IPS-18c (cell line): ENCODE results near the gene ZNF329.

Experiments used
- H3K4me3 ChIP-seq: 2 replicates; pipeline ENCODE4 v1.7.0; 2013; ENCODE audit warnings: low read depth, mild to moderate bottlenecking, low read length, moderate library complexity; ENCODE audit not compliant: insufficient read depth
- H3K9me3 ChIP-seq: one replicate; pipeline ENCODE4 v1.6.1; 2013; ENCODE audit warnings: mild to moderate bottlenecking, low read length, moderate library complexity; ENCODE audit not compliant: control insufficient read depth, insufficient read depth

ZNF329 gene

DNA sequence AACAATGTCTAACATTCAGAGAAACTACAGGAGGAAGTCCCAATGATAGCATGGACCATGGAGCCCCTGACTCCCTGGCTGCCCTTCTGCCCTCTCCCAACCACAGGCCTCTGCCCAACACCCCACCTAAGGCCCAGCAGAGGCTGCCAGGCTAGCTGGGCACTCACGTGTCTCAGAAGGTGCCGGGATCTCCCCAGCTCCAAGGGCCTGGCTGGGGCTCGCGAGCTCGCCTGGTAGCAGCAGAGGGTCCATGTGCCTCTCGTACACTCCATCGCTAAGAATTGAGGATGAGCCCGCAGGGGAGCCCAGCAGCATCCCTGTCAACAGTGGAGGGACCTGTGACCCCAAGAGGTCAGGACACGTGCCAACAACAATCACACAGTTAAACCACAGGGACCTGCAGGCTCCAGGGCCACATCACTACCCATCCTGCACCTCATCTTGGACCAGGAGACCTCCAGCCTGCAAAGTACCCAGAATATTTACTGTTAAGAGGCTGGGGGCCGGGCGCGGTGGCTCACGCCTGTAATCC, 62.0 kb downstream of the ZNF329 start:
- peaks cover 2% of the 10 kb centered on the region for H3K9me3 ChIP-seq
- no peak overlapping the region for H3K4me3 ChIP-seq

DNA sequence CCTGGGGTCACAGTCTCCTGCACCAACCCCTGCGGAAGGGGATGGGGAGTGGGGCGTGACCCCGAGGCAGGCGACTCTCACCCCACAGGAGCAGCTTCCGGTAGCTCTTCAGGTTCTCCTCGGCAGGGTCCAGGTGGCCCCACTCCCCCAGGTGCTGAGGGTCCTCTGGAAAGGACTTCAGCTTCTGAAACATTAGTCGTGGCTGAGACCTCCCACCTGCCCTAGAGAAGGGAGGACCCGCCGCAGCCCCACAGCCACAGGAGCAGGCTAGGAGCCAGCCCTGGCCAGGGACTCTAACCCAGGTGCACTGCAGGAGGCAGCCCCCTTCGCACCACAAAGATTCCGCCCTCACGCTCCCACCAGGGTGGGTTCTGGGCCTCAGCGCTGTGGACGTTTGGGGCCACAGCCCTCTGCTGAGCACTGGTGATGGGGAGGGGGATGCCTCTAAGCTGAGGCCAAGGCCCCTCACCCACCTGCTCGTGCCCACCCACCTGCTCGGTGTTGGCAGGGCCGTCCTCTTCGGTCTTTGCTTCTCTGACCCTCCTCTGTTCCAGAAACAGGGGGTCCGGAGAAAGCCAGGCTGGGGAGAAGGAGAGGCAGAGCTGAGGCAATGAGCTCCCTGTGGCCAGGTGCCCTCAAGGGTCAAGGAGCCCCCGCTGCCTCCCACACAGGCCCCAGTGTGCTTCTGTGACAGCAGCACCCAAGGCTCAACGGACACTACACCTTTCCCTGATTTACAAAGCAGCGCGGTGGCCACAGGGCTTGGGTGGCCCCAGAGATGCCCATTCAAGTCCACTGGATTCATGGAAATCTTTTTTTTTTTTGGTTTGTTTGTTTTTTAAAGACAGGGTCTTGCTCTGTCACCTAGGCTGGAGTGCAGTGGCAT, 63.5 kb downstream of the ZNF329 start:
- no peak overlapping the region for H3K4me3 ChIP-seq
- peaks cover 2% of the 10 kb centered on the region for H3K9me3 ChIP-seq

DNA sequence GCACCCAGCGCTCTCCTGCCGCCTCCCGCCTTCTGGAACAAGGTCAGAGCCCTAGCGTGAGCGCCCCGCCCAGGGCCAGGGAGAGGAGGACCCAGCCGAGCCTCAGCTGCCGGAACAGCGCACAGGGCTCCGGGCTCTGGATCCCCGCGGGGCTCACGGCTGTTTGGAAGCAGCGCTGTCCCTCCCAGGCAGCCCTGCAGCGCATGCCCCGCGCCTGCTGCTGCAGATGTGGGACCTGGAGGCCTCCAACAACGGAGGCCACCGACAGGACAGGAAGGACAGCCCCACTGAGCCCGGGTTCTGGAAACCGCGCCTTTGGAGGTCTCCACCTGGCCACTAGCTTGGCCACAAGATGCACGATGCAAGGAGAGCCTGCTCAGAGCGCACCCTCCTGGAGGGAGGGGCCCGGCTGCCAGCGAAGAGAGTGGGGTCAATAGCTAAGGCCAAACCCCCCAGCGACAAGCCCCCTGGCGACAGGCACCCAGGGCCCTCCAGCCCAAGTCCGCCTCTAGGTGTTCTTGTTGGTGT, 65.2 kb downstream of the ZNF329 start:
- Histone ChIP-seq H3K4me3 (no peak overlapping the region), H3K9me3 (peaks cover 2% of the 10 kb centered on the region)

DNA sequence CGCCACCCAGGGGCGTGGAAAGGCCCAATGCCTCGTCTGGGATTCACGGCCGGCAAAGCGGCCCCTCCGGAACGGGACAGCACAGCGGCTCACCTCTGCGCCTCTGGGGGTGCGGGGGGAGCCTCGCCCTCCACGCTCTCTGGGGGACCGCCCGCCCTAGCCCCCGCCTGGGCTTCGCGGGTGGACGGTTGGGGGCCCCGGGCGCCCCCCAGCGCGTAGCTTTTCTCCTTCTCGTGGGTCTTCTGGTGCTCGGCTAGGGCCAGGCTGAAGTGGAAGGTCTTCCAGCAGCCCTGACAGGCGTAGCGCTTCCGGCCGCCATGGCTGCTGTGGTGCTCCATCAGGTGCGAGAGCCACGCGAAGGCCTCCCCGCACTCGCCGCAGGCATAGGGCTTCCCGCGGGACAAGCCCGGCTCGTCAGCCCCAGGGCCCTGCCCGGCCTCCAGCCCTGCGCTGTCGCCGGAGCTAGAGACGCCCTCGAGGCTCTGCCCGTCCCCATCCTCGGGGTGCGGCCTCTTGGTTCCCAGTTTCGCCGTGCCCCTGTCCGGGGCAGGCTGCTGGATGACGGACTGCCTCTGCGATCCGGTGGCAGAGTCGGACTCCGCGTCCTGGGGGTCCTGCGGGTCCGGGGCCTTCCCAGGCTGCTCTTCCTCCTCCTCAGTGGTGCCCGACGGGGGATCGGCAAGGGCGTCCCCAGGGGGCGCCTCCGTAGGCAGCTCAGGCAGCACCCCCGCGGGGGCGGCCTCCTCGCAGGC, 65.8 kb downstream of the ZNF329 start:
- peaks cover 2% of the 10 kb centered on the region for H3K9me3 ChIP-seq

DNA sequence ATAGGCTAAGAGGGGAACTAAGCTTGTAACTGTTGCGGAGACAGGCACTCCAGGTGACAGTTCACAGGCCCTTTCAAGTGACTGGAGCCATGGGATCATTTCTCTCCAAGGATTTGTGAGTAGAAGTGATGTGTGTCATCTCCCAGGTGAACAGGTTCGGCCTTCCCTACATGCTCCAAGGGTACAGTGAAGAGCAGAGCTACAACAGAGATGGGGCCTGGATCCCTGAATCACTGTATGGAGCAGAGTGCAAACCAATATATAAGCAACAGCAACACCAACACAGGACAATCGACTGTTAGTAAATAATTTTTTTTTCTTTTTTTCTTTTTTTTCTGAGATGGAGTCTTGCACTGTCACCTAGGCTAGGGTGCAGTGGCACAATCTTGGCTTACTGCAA, 67.6 kb downstream of the ZNF329 start:
- no peak overlapping the region for H3K4me3 ChIP-seq
- H3K9me3 ChIP-seq, result peaks cover 2% of the 10 kb centered on the region

More for the DNA sequence above, 65.8 kb downstream of the ZNF329 start:
- H3K4me3 ChIP-seq, result no peak overlapping the region

DNA sequence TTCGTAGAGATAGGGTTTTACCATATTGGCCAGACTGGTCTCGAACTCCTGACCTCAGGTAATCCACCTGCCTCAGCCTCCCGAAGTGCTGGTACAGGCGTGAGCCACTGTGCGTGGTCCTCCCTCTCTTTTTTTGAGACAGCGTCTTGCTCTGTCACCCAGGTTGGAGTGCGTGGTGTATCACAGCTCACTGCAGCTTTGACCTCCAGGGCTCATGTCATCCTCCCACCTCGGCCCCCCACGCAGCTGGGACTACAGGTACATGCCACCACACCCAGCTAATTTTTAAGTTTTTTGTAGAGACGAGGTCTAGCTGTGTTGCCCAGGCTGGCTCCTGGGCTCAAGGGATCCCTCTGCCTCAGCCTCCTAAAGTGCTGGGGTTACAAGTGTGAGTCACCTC, 70.8 kb downstream of the ZNF329 start:
- Histone ChIP-seq H3K9me3 (no peaks in the 10 kb centered on the region), H3K4me3 (no peak overlapping the region)
